ENCODE measurements around the gene LAMA2.

LAMA2 gene

GRCh38 chr6:129411092-129411491 is 528.2 kb downstream of the LAMA2 start:
- DNase-seq, result no peak

- DNase-seq, result no peak
These were observed 533.5 kb downstream of the LAMA2 start for GRCh38 chr6:129416337-129416990.

- no peak for DNase-seq
These were observed 534.6 kb downstream of the LAMA2 start for GRCh38 chr6:129417416-129418086.

DNA sequence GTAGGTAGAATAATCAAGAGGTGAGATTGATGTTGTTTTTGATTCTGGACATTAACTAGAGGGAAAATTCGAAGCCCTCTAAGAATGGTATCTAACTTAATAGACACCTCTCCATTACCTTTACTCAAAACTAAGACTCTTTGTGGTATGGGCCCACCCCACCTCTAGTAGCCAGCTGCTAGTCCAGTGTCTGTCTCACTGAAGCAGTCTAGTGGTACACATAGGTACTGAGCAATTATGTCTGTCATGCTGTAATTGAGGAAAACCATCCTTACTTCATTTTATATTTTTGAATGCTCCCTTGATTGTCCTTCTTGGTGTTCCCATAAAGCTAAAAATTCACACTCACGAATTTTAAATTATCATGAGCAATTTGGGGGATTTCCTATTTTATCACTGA is 536.4 kb downstream of the LAMA2 start:
- DNase-seq, result no peak

- DNase-seq, result no peak
These were observed 543.4 kb downstream of the LAMA2 start for GRCh38 chr6:129426343-129426742.

DNA sequence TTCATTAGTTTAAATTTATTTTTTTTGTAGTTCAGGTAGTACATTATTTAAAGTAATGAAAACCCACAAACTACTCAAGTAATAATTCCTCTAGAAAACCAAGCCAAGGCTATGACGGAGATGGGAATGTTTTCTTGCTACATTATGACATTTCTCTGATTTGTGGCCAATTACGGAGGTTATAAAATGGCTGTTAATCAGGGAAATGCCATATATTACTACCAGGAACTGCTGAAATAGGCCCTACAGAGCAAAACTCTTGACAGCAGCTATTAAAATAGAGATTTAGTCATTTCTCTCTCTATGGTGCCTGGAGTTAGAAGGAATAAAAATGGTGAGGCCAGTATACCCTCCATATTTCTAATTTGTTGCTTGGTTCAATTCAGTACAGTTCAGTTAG is 547.0 kb downstream of the LAMA2 start:
- no peak for DNase-seq

DNA sequence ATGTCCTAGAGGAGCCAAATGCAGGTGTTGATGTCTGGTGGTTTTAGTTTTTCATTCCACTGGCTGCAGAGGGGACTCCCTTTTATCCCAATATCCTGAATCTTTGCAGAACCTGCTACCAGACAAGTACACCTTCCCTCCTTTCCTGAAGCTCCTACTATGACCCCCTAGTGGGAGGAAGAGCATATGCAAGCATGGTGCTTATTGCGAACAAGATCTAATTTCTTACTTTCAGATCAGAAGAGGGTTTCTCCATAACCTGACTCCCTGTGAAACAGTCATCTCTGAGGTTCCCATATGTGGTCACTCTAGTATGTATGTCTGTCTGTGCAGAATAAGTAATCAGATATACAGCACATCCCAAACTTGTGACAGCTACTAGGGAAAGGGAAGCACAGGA is 549.8 kb downstream of the LAMA2 start:
- DNase-seq, result no peak

DNA sequence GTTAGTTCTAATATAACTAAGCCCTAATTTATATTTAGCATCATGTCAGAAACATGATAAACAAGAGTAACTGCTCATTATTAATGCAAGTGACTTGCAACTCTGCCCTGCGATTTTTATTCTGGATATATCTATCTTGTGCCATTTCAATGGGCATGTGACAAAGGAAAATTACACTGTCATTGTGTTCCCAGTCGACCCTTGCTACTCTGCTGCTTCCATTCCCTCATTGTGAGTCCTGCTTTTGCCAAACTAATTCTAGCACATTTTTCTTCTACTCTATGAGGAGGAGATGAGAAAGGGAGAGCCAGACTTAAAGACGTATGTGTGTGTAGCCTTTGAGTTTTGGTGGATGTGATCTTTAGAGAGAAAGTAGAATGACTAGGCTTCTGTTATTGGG is 551.2 kb downstream of the LAMA2 start:
- no peak for DNase-seq

DNA sequence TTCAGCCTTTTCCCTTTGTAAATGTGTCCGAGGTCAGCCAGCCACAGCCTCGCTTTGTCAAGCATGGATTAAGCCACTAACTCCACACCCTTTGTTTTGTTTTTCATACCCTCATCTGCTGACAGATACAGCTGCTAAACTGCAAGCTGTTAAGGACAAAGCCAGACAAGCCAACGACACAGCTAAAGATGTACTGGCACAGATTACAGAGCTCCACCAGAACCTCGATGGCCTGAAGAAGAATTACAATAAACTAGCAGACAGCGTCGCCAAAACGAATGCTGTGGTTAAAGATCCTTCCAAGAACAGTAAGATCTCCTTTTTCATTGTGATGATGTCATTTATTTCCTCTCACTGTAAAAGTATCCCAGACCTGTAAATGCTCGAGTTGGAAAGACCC is 557.8 kb downstream of the LAMA2 start:
- DNase-seq, result no peak

DNA sequence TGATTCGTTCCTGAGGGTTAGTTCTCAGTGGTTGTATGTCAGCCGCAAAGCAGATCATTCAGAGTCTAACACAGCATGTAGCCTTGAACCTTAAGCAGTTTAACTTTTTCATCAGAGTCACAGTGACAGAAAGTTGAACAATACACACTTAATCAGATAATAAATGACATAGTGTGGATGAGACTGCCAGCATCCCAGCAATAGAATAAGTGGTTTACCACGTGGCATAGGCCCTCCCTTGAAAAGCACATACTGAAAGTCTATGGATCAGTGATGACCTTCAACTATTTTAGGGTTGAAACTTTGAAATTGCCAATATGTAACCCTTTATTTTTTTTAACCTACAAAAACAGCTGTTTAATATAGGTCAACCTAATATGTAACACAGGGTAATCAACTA is 561.7 kb downstream of the LAMA2 start:
- no peak for DNase-seq

DNA sequence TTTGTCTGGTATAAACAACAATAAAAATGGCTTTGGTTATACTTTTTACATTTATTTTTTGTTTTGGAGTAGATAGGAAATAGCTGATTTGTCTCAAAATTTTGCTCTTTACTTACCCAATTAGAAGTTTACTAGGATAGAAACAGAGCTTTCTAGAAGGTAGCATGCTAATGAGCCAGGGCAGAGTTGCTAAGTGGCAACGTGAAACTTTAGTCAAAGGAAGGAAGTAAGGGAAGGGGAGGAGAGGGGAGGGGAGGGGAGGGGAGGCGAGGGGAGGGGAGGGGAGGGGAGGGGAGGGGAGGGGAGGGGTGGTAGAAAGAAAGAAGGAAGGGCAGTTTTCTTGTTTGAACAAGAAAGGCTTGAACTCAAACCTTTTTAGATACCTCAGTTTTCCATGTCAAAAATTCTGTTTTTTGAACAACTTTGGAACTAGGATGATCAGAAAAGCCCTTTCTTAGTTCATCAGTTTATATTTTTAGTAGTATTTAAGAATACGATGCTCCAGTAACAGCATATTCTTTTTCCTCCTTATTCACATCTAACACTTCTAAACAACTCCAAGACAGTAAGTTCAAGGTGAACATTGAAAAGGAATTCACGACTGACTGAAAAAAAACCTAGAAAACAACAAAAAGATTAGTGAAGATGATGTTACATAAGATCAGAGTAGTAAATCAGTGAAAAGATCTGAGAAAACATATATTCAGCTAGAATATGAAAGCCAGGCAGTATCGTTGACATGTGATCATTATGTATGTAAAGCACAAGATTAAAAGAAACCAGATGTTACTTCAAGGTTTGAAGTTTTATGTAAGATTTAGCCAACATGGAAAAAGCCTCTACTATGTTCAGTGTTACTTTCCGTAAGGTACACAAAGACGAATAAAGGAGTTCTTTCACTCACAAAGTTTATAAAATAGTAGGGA is 563.6 kb downstream of the LAMA2 start:
- DNase-seq, result no peak

DNA sequence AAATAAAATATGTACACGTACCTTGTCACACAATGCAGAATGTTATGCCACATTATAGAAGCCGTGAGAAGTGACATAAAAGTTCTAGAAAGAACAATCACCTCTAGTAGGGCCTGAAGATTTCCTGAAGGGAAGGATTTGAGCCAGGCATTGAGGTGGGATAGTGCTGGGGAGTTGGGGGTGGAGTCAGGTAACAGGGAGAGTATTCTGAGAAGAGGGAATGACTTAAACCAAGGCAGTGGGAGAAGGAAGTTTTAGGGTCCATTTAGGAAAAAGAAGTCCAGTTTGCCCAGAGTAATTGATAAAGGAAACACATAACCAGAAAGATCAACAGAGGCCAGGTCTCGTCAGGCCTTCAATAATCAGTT is 564.2 kb downstream of the LAMA2 start:
- DNase-seq, result no peak

DNA sequence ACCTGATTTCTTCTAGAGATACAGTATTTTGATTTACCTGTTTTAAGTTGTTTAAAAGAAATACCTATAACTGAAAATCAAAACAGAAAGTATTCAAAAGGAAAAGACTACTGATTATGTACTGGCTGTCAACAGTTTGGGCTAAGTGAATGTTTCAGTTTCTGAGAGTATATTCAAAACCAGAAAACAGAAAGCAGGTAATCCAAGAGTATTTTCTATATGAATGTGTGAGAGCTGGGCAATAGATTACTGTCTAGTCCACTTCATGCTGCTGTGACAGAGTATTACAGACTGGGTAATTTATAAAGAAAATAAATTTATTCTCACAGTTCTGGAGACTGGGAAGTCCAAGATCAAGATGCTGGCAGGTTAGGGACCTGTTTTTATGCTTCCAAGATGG is 566.0 kb downstream of the LAMA2 start:
- no peak for DNase-seq

DNA sequence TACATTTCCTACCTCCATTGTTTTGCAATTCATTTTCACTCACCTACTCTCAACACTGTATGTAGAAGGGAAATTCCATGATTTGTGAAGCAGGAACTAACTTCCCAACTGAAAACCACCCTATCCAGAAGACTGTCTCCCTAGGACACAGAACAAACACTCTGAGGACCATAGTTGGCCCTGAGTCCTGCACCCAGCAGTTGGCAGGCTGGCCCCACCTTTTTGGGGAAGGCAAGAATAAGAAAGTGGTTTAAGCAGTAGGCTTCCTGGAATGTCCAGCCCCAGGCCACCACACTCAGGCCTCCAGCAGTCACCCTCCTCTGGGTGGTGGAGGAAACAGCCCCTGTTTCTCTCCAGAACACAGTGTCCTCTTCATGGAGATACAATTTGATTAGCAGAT is 568.2 kb downstream of the LAMA2 start:
- DNase-seq, result no peak

DNA sequence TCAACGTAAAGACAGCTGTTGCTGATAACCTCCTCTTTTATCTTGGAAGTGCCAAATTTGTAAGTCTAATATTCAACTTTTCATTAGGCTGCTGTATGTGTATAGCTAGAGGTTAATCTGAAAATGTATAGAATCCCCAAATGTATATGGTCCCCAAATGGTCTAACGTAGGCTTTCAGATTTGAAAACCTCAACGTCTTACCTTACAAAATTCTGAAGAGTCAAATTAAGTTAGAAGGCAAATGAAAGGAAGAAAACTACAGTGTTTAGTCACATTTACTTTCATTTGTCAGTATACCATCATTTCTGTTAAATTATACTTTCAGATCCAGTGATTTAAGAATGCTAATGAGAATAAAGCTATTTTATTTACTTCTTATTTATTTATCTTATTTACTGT is 570.1 kb downstream of the LAMA2 start:
- no peak for DNase-seq

DNA sequence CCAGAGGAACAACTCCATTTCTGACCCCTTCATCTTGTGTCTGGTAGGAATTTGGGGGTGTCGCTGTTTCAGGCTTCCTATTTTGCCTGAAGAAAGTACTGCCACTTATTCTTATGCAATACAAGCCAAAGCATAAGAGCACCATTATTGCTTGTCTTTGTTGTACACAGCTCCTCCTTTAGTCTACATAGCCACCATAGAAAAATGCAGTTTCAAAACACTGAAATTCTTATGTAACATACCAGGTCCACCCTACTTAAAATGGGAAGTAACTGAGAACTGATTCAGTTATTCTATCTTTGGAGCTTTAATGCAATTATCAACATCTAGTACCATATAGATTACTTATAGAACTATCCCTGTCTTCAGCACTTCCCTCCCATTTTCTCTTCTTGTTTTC is 571.5 kb downstream of the LAMA2 start:
- no peak for DNase-seq

GRCh38 chr6:129455126-129455769 is 572.3 kb downstream of the LAMA2 start:
- DNase-seq, result no peak

GRCh38 chr6:129460221-129460620 is 577.3 kb downstream of the LAMA2 start:
- no peak for DNase-seq

GRCh38 chr6:129469070-129469662 is 586.2 kb downstream of the LAMA2 start:
- no peak for DNase-seq

DNA sequence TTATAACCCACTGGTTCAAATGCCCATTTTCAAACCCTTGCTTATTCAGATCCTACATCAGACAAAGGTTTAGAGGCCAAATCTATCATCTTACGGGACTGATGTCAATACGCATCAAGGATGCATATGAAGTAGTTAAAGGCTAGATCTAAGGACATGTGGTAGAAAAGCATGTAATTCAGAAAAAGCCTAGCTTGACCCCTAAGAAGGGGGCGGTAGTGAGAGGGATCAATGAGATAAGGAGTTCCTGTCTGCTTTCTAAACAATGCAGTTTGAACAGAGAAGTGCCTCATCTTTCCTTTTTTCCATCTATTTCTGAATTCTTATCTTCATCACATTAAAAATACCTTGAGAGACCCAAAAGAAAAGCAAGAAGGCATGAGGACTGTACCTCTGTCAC is 589.3 kb downstream of the LAMA2 start:
- DNase-seq, result no peak

DNA sequence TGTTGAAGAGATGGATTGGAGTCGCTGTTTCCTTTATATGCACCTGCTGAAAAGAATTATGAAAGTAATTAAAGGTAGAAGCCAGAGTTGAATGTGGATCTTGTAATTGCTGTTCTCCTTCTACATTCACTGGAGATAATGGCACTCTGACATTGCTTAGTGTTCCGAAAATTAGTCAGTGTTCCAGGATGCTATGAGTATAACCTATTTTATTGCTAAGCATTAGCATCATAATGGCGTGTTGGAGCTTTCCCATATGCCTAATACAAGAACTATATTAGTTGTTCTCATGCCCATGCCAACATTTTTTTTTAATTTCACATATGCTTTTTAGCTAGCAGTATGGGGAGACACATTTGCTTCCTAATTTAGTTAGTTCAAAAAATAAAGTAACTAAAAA is 590.6 kb downstream of the LAMA2 start:
- no peak for DNase-seq

DNA sequence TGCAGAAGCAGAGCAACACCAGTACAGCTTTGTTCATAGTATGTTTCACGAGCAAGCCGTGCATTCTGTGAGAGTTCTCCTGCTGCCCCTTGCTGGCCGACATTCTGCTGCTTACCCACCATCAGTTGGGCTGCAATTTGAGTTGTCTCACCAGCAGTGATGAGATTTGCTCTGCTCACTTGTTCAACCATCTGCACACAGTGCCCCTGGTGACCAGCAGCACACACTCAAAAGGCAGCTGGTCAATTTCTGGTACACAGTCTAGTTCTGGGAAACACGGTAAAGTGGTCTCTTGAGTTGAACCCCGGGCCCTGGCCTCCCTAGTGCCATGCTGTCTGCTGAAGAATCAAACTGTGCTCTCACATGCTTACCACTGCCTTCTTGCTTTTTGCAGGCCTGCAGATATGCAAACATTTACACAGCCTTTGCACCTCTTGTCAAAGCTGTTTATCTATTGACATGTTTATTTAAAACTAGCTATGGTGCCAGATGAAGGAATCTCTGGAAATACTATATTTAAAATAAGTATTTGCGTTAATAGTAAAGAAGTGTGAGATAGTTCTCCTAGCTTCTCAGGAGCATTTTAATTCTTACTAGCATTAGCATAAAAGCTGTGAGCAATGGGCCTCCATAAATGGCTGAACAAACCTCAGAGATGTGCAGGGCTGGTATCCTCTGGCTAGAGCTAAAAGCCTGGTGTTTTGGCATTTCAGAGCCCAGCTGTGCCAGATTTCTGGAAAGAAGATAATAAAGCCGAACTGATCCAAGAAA is 592.7 kb downstream of the LAMA2 start:
- DNase-seq, result no peak
